Central memory CD4-positive, alpha-beta T cell (primary cell): ENCODE results near the gene SND1.
"Not testable (repeated sequence)": the region's sequence is repeated elsewhere in the genome, so short reads cannot be mapped to it uniquely, and the experiment has no call there.

ENCODE experiments used
- DNase-seq: peaks from one replicate; pipeline ENCODE4 v3.0.0; 2022

The SND1 gene

GRCh38 chr7:127837816-127838410, 185.9 kb downstream of the SND1 start:
- DNase-seq: not testable (repeated sequence)

DNA sequence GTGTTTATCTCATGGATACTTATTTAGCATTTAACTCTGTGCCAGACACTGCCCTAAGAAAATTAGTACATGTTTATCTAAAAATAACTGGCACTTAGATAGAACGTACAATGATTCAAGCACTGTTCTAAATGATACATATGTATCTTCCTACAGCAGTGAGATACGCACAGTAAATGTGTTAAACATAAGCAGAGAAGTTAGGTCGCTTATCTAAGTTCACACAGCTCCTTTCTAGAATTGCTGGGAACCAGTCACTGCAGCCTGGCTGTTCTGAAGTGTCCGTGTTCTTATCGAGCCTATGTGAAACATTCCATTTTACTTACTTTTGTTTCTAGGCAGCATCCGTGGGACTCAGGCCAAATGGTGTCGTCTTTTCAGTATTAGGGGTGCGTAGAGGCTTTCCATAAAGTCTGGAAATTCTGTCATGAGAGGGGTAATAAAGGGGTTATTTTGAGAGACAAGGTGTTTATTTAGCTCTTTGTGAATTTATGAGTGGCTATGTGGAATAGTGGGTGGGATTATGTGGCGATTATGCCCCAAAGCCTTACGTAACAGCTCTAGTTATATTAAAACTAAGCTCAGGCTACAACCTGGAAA, 186.9 kb downstream of the SND1 start:
- no peak for DNase-seq

- no peak for DNase-seq
Observed at GRCh38 chr7:127840226-127840951, 188.4 kb downstream of the SND1 start.

- DNase-seq: no peak
Observed at GRCh38 chr7:127844165-127844564, 192.2 kb downstream of the SND1 start.

- DNase-seq: no peak
Observed at GRCh38 chr7:127844707-127845331, 192.8 kb downstream of the SND1 start.

GRCh38 chr7:127845522-127846214, 193.7 kb downstream of the SND1 start:
- DNase-seq: no peak

DNA sequence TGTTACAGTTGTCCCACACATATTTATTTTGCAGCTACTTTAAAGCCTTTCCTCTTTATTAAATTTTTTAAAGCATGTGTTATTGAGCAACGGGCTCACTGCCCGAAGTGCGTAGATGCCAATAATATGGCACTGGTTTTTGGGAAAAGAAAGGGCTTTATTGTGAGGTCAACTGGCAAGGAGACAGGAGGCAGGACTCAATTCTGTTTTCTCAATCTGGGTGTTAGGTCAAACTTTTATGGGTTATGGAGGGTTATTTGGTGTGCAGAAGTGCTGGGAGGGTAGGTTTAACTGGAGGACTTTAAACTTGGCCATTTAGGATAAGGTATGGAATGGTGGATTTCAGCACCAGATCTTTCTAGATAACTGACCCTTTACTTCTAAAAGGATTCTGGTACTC, 195.6 kb downstream of the SND1 start:
- DNase-seq: no peak

GRCh38 chr7:127848241-127848640, 196.2 kb downstream of the SND1 start:
- DNase-seq: no peak

- DNase-seq: no peak
Observed at GRCh38 chr7:127850195-127850594, 198.2 kb downstream of the SND1 start.

DNA sequence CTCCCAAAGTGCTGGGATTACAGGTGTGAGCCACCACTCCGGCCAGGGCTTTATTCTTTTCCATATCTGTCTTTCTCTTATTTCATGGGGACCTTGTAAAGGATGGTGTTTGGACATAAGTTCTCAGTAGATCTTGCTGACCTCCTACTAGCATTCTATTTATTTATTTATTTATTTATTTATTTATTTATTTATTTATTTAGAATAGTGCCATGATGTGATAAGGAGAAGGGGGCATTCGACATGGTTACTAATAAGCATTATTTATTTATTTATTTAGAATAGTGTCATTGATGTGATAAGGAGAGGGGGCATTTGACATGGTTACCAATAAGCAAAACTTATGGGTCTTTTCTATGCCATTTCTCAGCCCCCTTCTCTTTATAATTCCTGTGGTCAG, 202.4 kb downstream of the SND1 start:
- DNase-seq: no peak

DNA sequence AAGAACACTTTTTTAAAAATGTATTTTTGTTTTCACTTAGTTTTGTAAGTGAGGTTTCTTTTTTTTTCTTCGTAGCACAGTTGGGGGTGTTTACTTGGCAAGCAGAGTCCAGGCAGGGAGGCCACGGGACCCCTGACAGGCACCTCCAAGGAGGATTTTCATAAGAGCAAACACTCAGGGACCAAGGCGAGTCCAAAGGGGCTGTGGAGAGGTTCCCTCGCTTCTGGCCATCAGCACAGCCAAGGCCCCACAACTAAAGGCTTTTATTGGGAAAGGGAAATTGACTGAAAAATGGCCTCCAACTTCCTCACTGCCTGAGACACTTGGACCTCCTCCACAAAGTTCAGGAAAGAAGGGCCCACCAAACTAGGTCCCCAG, 205.5 kb downstream of the SND1 start:
- no peak for DNase-seq

GRCh38 chr7:127858091-127858914, 206.3 kb downstream of the SND1 start:
- DNase-seq: no peak

GRCh38 chr7:127858915-127859189, 206.9 kb downstream of the SND1 start:
- DNase-seq: no peak

DNA sequence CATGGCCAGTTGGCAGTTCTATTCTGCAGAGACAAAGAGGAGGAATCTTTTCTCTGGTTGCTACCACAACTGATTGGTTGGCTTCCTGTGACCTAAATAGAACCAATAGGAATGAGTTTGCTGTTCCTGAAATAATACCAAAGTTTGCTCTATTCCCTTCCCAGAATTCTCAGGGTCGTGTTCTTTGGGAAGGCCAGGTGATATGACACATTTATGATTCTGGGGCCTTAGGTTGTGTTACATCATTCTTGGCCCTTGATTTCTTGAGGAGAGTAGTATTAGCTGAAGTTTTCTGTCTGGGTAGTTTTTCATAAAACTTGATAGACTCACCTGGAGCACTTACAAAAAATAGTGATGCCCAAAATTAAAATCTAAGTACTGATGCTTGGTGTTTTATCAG, 207.3 kb downstream of the SND1 start:
- no peak for DNase-seq

GRCh38 chr7:127862525-127862924, 210.5 kb downstream of the SND1 start:
- DNase-seq: no peak

DNA sequence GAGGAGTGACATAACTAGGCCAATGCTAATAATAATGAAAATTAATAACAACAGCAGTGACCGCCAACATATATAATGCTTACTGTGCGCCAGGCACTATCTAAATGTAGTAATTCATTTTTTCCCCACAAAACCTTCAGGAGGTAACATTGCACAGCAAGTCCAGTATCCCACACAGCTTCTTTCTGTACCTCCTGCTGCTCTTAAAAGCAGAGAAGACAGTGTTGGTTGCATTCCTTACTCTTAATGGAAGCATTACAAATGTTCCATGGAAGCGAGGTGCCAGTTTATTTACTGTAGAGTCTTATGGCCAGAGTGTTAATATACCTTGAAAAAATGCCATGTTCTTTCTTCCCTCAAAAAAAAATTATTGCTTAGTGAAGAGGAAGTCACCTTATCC, 211.1 kb downstream of the SND1 start:
- no peak for DNase-seq

- DNase-seq: no peak
Observed at GRCh38 chr7:127865466-127865865, 213.5 kb downstream of the SND1 start.

- no peak for DNase-seq
Observed at GRCh38 chr7:127870231-127870907, 218.4 kb downstream of the SND1 start.

GRCh38 chr7:127871226-127871625, 219.2 kb downstream of the SND1 start:
- DNase-seq: no peak

DNA sequence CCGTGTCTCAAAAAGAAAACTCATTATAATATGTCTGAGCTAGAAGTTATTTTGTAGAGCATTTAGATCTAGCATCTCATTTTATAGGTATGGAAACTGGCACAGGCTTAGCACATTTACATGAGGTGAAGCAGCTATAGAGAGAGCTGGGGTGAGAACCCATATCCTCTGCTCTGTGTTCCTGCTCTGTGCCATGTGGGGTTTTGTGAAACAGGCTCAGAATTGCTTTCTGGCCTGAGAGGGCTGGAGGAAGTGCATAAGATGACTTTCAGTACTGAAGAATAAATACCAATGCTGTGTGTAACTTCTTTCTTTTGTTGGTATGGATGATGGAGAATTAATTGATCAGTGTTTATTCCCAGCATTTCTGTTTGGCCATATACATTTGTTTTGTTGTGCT, 220.1 kb downstream of the SND1 start:
- DNase-seq: no peak

GRCh38 chr7:127873151-127873550, 221.2 kb downstream of the SND1 start:
- DNase-seq: no peak
